ENCODE results near the gene KIRREL3.
"Not testable (repeated sequence)": the region's sequence is repeated elsewhere in the genome, so short reads cannot be mapped to it uniquely, and the experiment has no call there.

Gene KIRREL3

DNA sequence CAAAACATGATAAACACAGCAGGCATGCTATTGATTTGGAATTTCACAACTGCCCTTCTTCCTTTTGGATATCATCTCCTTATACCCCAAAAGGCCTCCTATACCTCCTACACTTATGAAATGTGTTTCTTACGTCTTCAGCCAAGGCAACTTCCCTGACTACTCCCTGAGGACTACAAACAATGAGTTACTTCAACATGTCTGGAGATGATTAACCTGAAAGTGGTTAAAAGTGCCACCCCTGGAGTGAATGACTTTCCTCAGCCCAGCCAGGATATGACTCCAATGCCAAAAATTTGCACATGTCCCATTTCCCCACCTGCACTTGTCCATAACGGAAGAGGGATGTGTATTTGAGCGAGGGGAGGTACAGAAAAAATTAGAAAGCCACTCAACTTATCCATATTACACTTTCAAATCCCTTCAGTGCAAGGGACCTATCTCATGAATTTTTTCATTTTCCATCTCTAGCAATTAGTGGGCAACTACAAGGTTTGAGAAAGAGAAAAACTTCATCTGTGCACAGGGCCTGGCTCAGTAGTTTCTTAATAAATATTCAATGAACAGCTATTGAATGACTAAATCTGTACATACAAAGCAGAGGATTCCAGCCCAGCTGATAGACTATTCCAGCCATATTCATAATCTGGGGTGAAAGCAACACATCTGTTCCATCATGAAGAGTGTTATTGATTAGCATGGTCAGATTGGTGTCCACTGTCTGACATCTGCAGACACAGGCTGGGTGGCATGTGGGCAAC is 36.8 kb downstream of the KIRREL3 start:
- H3K4me3 ChIP-seq (ENCODE audit: low read length): no peak overlapping the region
- no peak for DNase-seq (ENCODE audit: low read depth)
- TF ChIP-seq, protein P1, sequence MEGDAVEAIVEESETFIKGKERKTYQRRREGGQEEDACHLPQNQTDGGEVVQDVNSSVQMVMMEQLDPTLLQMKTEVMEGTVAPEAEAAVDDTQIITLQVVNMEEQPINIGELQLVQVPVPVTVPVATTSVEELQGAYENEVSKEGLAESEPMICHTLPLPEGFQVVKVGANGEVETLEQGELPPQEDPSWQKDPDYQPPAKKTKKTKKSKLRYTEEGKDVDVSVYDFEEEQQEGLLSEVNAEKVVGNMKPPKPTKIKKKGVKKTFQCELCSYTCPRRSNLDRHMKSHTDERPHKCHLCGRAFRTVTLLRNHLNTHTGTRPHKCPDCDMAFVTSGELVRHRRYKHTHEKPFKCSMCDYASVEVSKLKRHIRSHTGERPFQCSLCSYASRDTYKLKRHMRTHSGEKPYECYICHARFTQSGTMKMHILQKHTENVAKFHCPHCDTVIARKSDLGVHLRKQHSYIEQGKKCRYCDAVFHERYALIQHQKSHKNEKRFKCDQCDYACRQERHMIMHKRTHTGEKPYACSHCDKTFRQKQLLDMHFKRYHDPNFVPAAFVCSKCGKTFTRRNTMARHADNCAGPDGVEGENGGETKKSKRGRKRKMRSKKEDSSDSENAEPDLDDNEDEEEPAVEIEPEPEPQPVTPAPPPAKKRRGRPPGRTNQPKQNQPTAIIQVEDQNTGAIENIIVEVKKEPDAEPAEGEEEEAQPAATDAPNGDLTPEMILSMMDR (conservative IDR thresholded peaks at IDR 0.05; ENCODE audit: low read depth, low read length): no peak

- TF ChIP-seq, protein P1 (conservative IDR thresholded peaks at IDR 0.05; ENCODE audit: low read depth, low read length): no peak
- no peak for DNase-seq (ENCODE audit: low read depth)
- H3K4me3 ChIP-seq (ENCODE audit: low read length): no peak overlapping the region
Observed at GRCh38 chr11:126963115-126963514, 37.5 kb downstream of the KIRREL3 start.

GRCh38 chr11:126959700-126960099 is 40.9 kb downstream of the KIRREL3 start:
- TF ChIP-seq, protein P1 (conservative IDR thresholded peaks at IDR 0.05; ENCODE audit: low read depth, low read length): no peak

DNA sequence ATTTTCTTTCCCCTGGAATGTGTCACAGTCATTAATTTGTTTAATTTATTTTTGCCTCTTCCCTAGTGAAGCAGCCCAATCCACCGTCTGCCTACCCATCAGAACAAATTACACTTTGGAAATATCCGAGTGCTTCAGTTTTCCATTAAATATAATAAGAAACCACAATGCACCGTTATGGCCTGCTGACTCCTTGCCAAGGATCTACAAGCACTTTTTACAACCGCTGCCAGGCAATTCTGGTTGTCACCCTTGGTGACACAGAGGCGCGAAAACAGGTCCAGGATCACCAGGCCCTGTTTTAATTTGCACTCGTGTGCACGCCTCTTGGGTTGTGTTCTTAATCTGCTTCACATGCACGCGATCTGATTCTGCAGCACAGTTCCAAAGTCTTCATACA is 43.9 kb downstream of the KIRREL3 start:
- H3K4me3 ChIP-seq (ENCODE audit: low read length): no peak overlapping the region
- TF ChIP-seq, protein P1 (conservative IDR thresholded peaks at IDR 0.05; ENCODE audit: low read depth, low read length): no peak
- no peak for DNase-seq (ENCODE audit: low read depth)

More at GRCh38 chr11:126959700-126960099, 40.9 kb downstream of the KIRREL3 start:
- no peak overlapping the region for H3K4me3 ChIP-seq (ENCODE audit: low read length)
- no peak for DNase-seq (ENCODE audit: low read depth)

- not testable (repeated sequence) for H3K4me3 ChIP-seq (ENCODE audit: low read length); DNase-seq (ENCODE audit: low read depth)
Observed at GRCh38 chr11:126952533-126952932, 48.0 kb downstream of the KIRREL3 start.

DNA sequence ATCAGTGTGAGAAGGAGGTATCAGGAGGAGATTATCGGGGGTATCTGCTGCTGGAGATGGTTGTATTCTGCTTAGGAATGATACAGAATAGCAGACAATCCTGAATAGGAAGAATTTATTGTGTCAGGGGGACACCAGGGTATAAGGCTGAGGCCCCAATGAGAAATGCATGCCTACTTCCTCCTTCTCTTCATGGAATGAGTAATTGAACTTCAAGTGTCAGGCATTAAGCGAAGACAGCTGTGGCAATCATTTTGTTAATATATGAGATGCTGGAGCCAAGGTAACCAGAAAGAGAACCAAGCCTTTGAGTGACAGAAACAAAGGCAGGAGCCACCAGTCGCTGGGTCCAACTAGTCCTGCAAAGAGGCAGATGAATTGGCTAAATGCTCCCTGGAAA is 49.1 kb downstream of the KIRREL3 start:
- TF ChIP-seq, protein P1 (conservative IDR thresholded peaks at IDR 0.05; ENCODE audit: low read depth, low read length): no peak
- no peak overlapping the region for H3K4me3 ChIP-seq (ENCODE audit: low read length)
- DNase-seq (ENCODE audit: low read depth): no peak

DNA sequence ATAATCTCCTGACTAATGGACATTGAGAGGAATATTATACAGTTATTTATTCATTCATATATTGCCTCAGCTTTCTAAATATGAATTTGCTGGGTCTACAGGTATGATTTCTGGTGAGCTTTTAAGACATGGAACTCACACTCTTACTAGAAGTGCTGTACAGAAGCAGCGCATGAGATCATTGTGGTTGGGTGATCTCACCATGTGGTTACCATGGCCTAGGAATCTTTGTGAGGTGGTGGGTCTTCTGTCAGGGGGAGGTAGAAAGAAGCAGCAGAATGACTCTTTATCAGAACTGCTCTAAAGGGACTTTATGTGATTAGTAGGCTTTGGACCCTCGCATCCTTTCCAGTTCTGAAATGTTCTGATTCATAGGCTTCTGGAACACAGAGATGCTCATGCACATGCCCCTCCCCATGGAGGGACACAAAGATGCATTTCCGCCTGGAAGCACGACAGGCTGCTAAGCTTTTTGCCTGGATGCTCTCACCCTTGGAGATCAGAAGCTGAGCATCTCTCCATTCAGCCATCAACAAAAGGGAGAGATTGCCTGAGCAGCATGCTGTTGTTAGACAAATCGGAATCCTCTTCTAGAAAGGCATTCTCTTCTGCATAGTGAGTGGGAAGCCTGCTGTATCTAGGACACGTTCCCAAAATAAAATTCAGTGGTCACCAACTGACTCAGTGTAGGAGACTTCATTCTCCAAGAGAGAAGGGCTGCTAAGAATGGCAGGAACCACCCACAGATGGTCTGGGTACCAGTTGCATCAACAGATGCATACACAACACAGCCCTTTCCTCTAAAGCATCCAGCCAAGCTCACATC is 51.3 kb downstream of the KIRREL3 start:
- DNase-seq (ENCODE audit: low read depth): no peak
- H3K4me3 ChIP-seq (ENCODE audit: low read length): no peak overlapping the region
- TF ChIP-seq, protein P1 (conservative IDR thresholded peaks at IDR 0.05; ENCODE audit: low read depth, low read length): no peak
